ENCODE data around the gene KRT4. TPM values are rescaled to one million over a fixed set of nuclear protein-coding genes. Genes with fewer than 3 reads are reported as not detected.

Gene KRT4
- total RNA-seq, 1 experiment from 2014 or later, result 5.2 TPM

- H3K9me3 Mint-ChIP-seq (ENCODE audit: unreplicated experiment), result no peaks in the 10 kb centered on the region
- peaks cover 31% of the 10 kb centered on the region for H3K4me1 Mint-ChIP-seq (ENCODE audit: low read depth, unreplicated experiment)
- Histone ChIP-seq H3K9me3 (no peaks in the 10 kb centered on the region), H3K4me3 (ENCODE audit: low read depth, low read length) (no peak overlapping the region), H3K27me3 (replicated peaks; ENCODE audit: control insufficient read depth, insufficient read depth, low read length) (no peaks in the 10 kb centered on the region), H3K4me1 (peaks cover 23% of the 10 kb centered on the region), H3K36me3 (ENCODE audit: control insufficient read depth, insufficient read depth, low read length) (no peaks in the 10 kb centered on the region)
- H3K27ac Mint-ChIP-seq (ENCODE audit: unreplicated experiment), result peak overlapping the region; percentile 15
- no TSS peak for BruUV-seq (replicated peaks)
- DNase-seq, result no peak
- intact Hi-C loops (cut with micrococcal nuclease; ENCODE audit: unreplicated experiment), result no loop called here
- no peak for TF ChIP-seq CTCF (IDR thresholded peaks at IDR 0.05; ENCODE audit: insufficient read depth in 1 of 2, low read depth in 1 of 2, low read length in 1 of 2, severe bottlenecking in 1 of 2, unreplicated experiment in 1 of 2)
- H3K36me3 Mint-ChIP-seq (ENCODE audit: insufficient read depth, unreplicated experiment), result no peaks in the 10 kb centered on the region
- POLR2A ChIA-PET, result no interaction called here
- H3K27me3 Mint-ChIP-seq (ENCODE audit: insufficient read depth, unreplicated experiment), result no peaks in the 10 kb centered on the region
- CTCF ChIA-PET, result interaction anchor here (0.5 kb wide), 1 partner anchor 745 kb away, joined by 3 read pairs; no protein-coding TSS in a partner anchor
- H3K4me3 Mint-ChIP-seq (ENCODE audit: unreplicated experiment), result no peak overlapping the region
Measured at GRCh38 chr12:52821826-52822660, 8.1 kb upstream of the KRT4 start.

GRCh38 chr12:52821071-52821730, 7.3 kb upstream of the KRT4 start:
- H3K4me1 ChIP-seq, result peaks cover 15% of the 10 kb centered on the region
- no peak for DNase-seq
- no peaks in the 10 kb centered on the region for H3K9me3 ChIP-seq
- Mint-ChIP-seq H3K36me3 (ENCODE audit: insufficient read depth, unreplicated experiment) (no peaks in the 10 kb centered on the region), H3K9me3 (ENCODE audit: unreplicated experiment) (no peaks in the 10 kb centered on the region), H3K4me1 (ENCODE audit: low read depth, unreplicated experiment) (peaks cover 26% of the 10 kb centered on the region), H3K4me3 (ENCODE audit: unreplicated experiment) (no peak overlapping the region), H3K27ac (ENCODE audit: unreplicated experiment) (peak overlapping the region; percentile 15), H3K27me3 (ENCODE audit: insufficient read depth, unreplicated experiment) (no peaks in the 10 kb centered on the region)
- BruUV-seq (replicated peaks), result no TSS peak
- ChIA-PET CTCF (interaction anchor here (0.5 kb wide), 1 partner anchor 744 kb away, joined by 3 read pairs; no protein-coding TSS in a partner anchor), POLR2A (no interaction called here)
- no peak overlapping the region for H3K4me3 ChIP-seq (ENCODE audit: low read depth, low read length)
- intact Hi-C loops (cut with micrococcal nuclease; ENCODE audit: unreplicated experiment), result no loop called here
- no peak for TF ChIP-seq CTCF (IDR thresholded peaks at IDR 0.05; ENCODE audit: insufficient read depth in 1 of 2, low read depth in 1 of 2, low read length in 1 of 2, severe bottlenecking in 1 of 2, unreplicated experiment in 1 of 2)
- no peaks in the 10 kb centered on the region for H3K36me3 ChIP-seq (ENCODE audit: control insufficient read depth, insufficient read depth, low read length)
- H3K27me3 ChIP-seq (replicated peaks; ENCODE audit: control insufficient read depth, insufficient read depth, low read length), result no peaks in the 10 kb centered on the region

- intact Hi-C loops (cut with micrococcal nuclease; ENCODE audit: unreplicated experiment), result no loop called here
- Mint-ChIP-seq H3K27ac (ENCODE audit: unreplicated experiment) (peak overlapping the region; percentile 10), H3K4me3 (ENCODE audit: unreplicated experiment) (no peak overlapping the region), H3K36me3 (ENCODE audit: insufficient read depth, unreplicated experiment) (no peaks in the 10 kb centered on the region), H3K9me3 (ENCODE audit: unreplicated experiment) (no peaks in the 10 kb centered on the region), H3K27me3 (ENCODE audit: insufficient read depth, unreplicated experiment) (no peaks in the 10 kb centered on the region), H3K4me1 (ENCODE audit: low read depth, unreplicated experiment) (peaks cover 21% of the 10 kb centered on the region)
- Histone ChIP-seq H3K4me1 (peaks cover 10% of the 10 kb centered on the region), H3K9me3 (no peaks in the 10 kb centered on the region), H3K4me3 (ENCODE audit: low read depth, low read length) (no peak overlapping the region), H3K27me3 (replicated peaks; ENCODE audit: control insufficient read depth, insufficient read depth, low read length) (no peaks in the 10 kb centered on the region), H3K36me3 (ENCODE audit: control insufficient read depth, insufficient read depth, low read length) (no peaks in the 10 kb centered on the region)
- BruUV-seq (replicated peaks), result no TSS peak
- no peak for DNase-seq
- ChIA-PET CTCF (no interaction called here), POLR2A (no interaction called here)
- no peak for TF ChIP-seq CTCF (IDR thresholded peaks at IDR 0.05; ENCODE audit: insufficient read depth in 1 of 2, low read depth in 1 of 2, low read length in 1 of 2, severe bottlenecking in 1 of 2, unreplicated experiment in 1 of 2)
Measured at GRCh38 chr12:52820521-52820920, 6.6 kb upstream of the KRT4 start.
